HCT116 (cell line): ENCODE data around the gene CCDC82. TPM values are rescaled to one million over a fixed set of nuclear protein-coding genes. Genes with fewer than 3 reads are reported as not detected.

Experiments used
- ATAC-seq: fragments of 200-7000 bp; cut with Tn5 transposase; 2 replicates; pipeline ENCODE4 v1.9.1; 2020; ENCODE audit warnings: mild to moderate bottlenecking, moderate library complexity
- BruUV-seq: library from RNA; stranded (reverse); fragments of 400-500 nt; replicated peaks from 2 replicates; lab custom pipeline; 2021; lab: Mats Ljungman, UMichigan
- CTCF ChIA-PET: fragments of 300-600 bp; sonication (Branson Sonifier 250); formaldehyde crosslinking; loops from one replicate; lab custom pipeline; 2021; ENCODE audit warnings: antibody characterized with exemption; lab: Charles Lee
- POLR2A ChIA-PET: fragments of 300-600, 350-600 bp; sonication (Branson Sonifier 250); formaldehyde crosslinking; loops from one replicate; lab custom pipeline; 2021; ENCODE audit warnings: antibody characterized with exemption; lab: Charles Lee
- RAD21 ChIA-PET, 2 experiments: fragments of 300-600 bp; sonication (Branson Sonifier 250); formaldehyde crosslinking; loops; one replicate each; lab custom pipeline; 2023; ENCODE audit warnings: low total read pairs in 2 of 2; ENCODE audit not compliant: uncharacterized antibody in 2 of 2, unreplicated experiment in 2 of 2, low non-redundant PET in 1 of 2; lab: Charles Lee
- DNase-seq: peaks from one replicate; pipeline ENCODE4 v3.0.0-alpha.2; 2010; ENCODE audit warnings: low read depth, low spot score
- H2AFZ ChIP-seq: fragments of 200-600 bp; shearing (Covaris generic), sonication (generic); 2 replicates; pipeline ENCODE4 v1.6.1; 2017; ENCODE audit warnings: low read depth, mixed run types, mixed read lengths, antibody characterized with exemption, low read length; ENCODE audit not compliant: poor library complexity, severe bottlenecking
- H3K27ac ChIP-seq: 2 replicates; pipeline ENCODE4 v1.5.1; 2012; ENCODE audit warnings: low read depth, low read length
- H3K27me3 ChIP-seq: fragments of 200-600 bp; sonication (generic); 2 replicates; pipeline ENCODE4 v1.6.1; 2016; ENCODE audit warnings: mixed run types, low read length, mixed read lengths; ENCODE audit not compliant: insufficient read depth
- H3K36me3 ChIP-seq, 2 experiments: fragments of 200-500 bp in 1 of 2; fragments of 200-600 bp in 1 of 2; sonication (Bioruptor generic) in 1 of 2; sonication (generic) in 1 of 2; 2 replicates each; pipeline versions ENCODE4 v1.5.1 to v1.6.1; 2014 to 2016; ENCODE audit warnings: low read length in 2 of 2, inconsistent platforms in 1 of 2, mixed read lengths in 1 of 2, mixed run types in 1 of 2; ENCODE audit not compliant: insufficient read depth in 2 of 2, control insufficient read depth in 1 of 2
- H3K4me1 ChIP-seq, 2 experiments: fragments of 200-600 bp in 1 of 2; sonication (generic) in 1 of 2; 2 replicates each; pipeline versions ENCODE4 v1.5.1 to v1.6.1; 2012 to 2017; ENCODE audit warnings: low read length in 2 of 2, inconsistent platforms in 1 of 2, mild to moderate bottlenecking in 1 of 2, mixed read lengths in 1 of 2, mixed run types in 1 of 2, moderate library complexity in 1 of 2; ENCODE audit not compliant: insufficient read depth in 2 of 2, control insufficient read depth in 1 of 2
- H3K4me2 ChIP-seq: fragments of 200-600 bp; sonication (generic); 2 replicates; pipeline ENCODE4 v1.6.1; 2017; ENCODE audit warnings: mixed run types, low read length, mixed read lengths
- H3K4me3 ChIP-seq, 2 experiments: fragments of 200-600 bp in 1 of 2; sonication (generic) in 1 of 2; replicated peaks in 1 of 2; 2 replicates each; pipeline ENCODE4 v1.5.1; 2011 to 2016; ENCODE audit warnings: low read length in 2 of 2, control low read depth in 1 of 2, low read depth in 1 of 2, mild to moderate bottlenecking in 1 of 2, mixed read lengths in 1 of 2, mixed run types in 1 of 2
- H3K79me2 ChIP-seq: fragments of 200-600 bp; sonication (generic); 2 replicates; pipeline ENCODE4 v1.6.1; 2017; ENCODE audit warnings: mild to moderate bottlenecking, mixed run types, low read length, moderate library complexity, mixed read lengths; ENCODE audit not compliant: insufficient read depth
- H3K9ac ChIP-seq: fragments of 200-600 bp; sonication (generic); 2 replicates; pipeline ENCODE4 v1.6.1; 2016; ENCODE audit warnings: low read length, mixed read lengths
- H3K9me2 ChIP-seq: fragments of 200-600 bp; sonication (generic), shearing (Covaris generic); 2 replicates; pipeline ENCODE4 v1.6.1; 2017; ENCODE audit warnings: mixed run types, mild to moderate bottlenecking, moderate library complexity; ENCODE audit not compliant: insufficient read depth
- H3K9me3 ChIP-seq, 2 experiments: fragments of 200-500 bp in 1 of 2; fragments of 200-600 bp in 1 of 2; sonication (Bioruptor generic) in 1 of 2; sonication (generic) in 1 of 2; 2 replicates each; pipeline ENCODE4 v1.6.1; 2014 to 2017; ENCODE audit warnings: low read length in 2 of 2, mixed read lengths in 2 of 2, inconsistent platforms in 1 of 2, low read depth in 1 of 2, mild to moderate bottlenecking in 1 of 2, mixed run types in 1 of 2, moderate library complexity in 1 of 2; ENCODE audit not compliant: control insufficient read depth in 1 of 2, insufficient read depth in 1 of 2
- H4K20me1 ChIP-seq: fragments of 200-600 bp; sonication (generic), shearing (Covaris generic); 2 replicates; pipeline ENCODE4 v1.6.1; 2017; ENCODE audit warnings: mixed run types, mild to moderate bottlenecking, moderate library complexity; ENCODE audit not compliant: insufficient read depth
- EGR1 ChIP-seq: IDR thresholded peaks from 2 replicates; pipeline ENCODE4 v1.6.1; 2012; ENCODE audit warnings: low read depth
- ELF1 ChIP-seq: IDR thresholded peaks from 2 replicates; pipeline ENCODE4 v1.6.1; 2012; ENCODE audit warnings: low read depth, borderline replicate concordance
- FOSL1 ChIP-seq: IDR thresholded peaks from 2 replicates; pipeline ENCODE4 v1.6.1; 2012; ENCODE audit warnings: low read depth
- JUND ChIP-seq: IDR thresholded peaks from 2 replicates; pipeline ENCODE4 v1.6.1; 2012
- POLR2AphosphoS5 ChIP-seq: IDR thresholded peaks from 2 replicates; pipeline ENCODE4 v1.6.1; 2011; ENCODE audit warnings: mild to moderate bottlenecking, low read depth, low read length, moderate library complexity
- RAD21 ChIP-seq: IDR thresholded peaks from 2 replicates; pipeline ENCODE4 v1.6.1; 2012; ENCODE audit warnings: low read depth, mild to moderate bottlenecking
- SP1 ChIP-seq: IDR thresholded peaks from 2 replicates; pipeline ENCODE4 v1.6.1; 2012; ENCODE audit warnings: low read depth
- SRF ChIP-seq: IDR thresholded peaks from 2 replicates; pipeline ENCODE4 v1.6.1; 2012; ENCODE audit warnings: low read depth
- intact Hi-C: fragments of 100-400 bp; cut with micrococcal nuclease; formaldehyde crosslinking; loops from 2 replicates; pipeline ENCODE4 v1.10.0; 2022
- total RNA-seq: library from RNA; stranded (reverse); gene quantifications from one replicate; pipeline ENCODE4 v1.2.1, GENCODE V29; 2021; ENCODE audit not compliant: unreplicated experiment
- TF ChIP-seq, protein P1 (sequence below): IDR thresholded peaks from 2 replicates; pipeline ENCODE4 v1.6.1; 2012; ENCODE audit warnings: low read depth
- TF ChIP-seq, protein P2 (sequence below), 3 experiments: fragments of 200-600 bp in 1 of 3; sonication (generic) in 1 of 3; IDR thresholded peaks in 2 of 3; conservative IDR thresholded peaks in 1 of 3; 2 replicates each; pipeline ENCODE4 v1.5.1; 2012 to 2017; ENCODE audit warnings: low read depth in 2 of 3, low read length in 2 of 3, antibody characterized with exemption in 1 of 3, borderline replicate concordance in 1 of 3, control low read depth in 1 of 3, mild to moderate bottlenecking in 1 of 3, mixed read lengths in 1 of 3, mixed run types in 1 of 3, moderate library complexity in 1 of 3; ENCODE audit not compliant: insufficient read depth in 1 of 3

Gene CCDC82
- total RNA-seq, 1 experiment from 2014 or later = 11.2 TPM

DNA sequence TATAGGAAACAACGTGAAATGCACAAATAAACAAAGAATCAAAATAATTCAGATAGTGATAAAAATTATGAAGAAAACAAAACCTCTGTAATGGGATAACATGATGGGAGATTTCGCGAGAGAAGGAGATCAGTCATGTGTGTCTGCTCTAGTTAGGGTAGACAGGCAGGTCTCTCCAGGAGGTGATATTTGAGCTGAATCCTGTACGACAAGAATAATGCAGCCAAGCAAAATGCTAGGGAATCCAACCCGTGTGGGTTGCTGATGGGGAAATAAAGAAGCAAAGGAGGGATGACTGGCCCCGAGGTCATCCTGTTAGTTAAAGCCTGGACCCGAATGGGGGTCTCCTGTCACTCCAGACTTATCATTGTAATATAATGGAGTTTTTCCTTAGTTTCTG lies 62.8 kb downstream of the CCDC82 start (continued):
- TF ChIP-seq, protein P1, sequence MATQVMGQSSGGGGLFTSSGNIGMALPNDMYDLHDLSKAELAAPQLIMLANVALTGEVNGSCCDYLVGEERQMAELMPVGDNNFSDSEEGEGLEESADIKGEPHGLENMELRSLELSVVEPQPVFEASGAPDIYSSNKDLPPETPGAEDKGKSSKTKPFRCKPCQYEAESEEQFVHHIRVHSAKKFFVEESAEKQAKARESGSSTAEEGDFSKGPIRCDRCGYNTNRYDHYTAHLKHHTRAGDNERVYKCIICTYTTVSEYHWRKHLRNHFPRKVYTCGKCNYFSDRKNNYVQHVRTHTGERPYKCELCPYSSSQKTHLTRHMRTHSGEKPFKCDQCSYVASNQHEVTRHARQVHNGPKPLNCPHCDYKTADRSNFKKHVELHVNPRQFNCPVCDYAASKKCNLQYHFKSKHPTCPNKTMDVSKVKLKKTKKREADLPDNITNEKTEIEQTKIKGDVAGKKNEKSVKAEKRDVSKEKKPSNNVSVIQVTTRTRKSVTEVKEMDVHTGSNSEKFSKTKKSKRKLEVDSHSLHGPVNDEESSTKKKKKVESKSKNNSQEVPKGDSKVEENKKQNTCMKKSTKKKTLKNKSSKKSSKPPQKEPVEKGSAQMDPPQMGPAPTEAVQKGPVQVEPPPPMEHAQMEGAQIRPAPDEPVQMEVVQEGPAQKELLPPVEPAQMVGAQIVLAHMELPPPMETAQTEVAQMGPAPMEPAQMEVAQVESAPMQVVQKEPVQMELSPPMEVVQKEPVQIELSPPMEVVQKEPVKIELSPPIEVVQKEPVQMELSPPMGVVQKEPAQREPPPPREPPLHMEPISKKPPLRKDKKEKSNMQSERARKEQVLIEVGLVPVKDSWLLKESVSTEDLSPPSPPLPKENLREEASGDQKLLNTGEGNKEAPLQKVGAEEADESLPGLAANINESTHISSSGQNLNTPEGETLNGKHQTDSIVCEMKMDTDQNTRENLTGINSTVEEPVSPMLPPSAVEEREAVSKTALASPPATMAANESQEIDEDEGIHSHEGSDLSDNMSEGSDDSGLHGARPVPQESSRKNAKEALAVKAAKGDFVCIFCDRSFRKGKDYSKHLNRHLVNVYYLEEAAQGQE = no peak

DNA sequence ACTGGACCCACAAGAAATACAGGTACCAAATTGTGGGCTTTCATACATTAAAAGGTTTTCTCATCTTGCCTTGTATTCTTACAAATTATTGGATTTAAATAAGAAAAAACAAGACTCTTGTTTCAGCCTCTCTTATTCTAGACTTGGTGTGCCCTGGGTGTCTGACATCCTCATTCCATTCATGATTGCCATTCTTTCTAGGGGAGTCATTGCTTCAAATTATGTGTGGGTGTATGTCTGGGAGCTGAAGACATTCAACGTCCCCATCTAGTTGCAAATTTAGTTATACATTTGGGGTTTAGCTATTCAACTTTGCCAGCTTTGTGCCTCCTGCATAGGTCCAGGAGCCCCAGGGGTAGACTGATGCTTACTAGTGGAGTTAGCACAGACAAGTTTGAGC lies 64.8 kb downstream of the CCDC82 start:
- H3K27me3 ChIP-seq = no peaks in the 10 kb centered on the region
- no peaks in the 10 kb centered on the region for H3K36me3 ChIP-seq
- H3K9me3 ChIP-seq = no peaks in the 10 kb centered on the region
- H3K4me3 ChIP-seq = peak overlapping the region in 1 of 2 experiments; percentile 29; a peak in 2 of 4 replicates
- CTCF ChIA-PET = interaction anchor here (1.2 kb wide), 1 partner anchor 18 kb away, joined by 6 read pairs; the partner anchor contains the start of gene MAML2
- peak overlapping the region; percentile 77 for H3K4me2 ChIP-seq
- TF ChIP-seq SRF = no peak
- peak; percentile 71 for TF ChIP-seq FOSL1
- TF ChIP-seq POLR2AphosphoS5 = no peak
- TF ChIP-seq EGR1 = peak; percentile 95
- TF ChIP-seq JUND = peak; percentile 75
- TF ChIP-seq, protein P2, sequence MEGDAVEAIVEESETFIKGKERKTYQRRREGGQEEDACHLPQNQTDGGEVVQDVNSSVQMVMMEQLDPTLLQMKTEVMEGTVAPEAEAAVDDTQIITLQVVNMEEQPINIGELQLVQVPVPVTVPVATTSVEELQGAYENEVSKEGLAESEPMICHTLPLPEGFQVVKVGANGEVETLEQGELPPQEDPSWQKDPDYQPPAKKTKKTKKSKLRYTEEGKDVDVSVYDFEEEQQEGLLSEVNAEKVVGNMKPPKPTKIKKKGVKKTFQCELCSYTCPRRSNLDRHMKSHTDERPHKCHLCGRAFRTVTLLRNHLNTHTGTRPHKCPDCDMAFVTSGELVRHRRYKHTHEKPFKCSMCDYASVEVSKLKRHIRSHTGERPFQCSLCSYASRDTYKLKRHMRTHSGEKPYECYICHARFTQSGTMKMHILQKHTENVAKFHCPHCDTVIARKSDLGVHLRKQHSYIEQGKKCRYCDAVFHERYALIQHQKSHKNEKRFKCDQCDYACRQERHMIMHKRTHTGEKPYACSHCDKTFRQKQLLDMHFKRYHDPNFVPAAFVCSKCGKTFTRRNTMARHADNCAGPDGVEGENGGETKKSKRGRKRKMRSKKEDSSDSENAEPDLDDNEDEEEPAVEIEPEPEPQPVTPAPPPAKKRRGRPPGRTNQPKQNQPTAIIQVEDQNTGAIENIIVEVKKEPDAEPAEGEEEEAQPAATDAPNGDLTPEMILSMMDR (IDR thresholded peaks at IDR 0.05 in 2 of 3, conservative IDR thresholded peaks at IDR 0.05 in 1 of 3; ENCODE audit: borderline replicate concordance in 1 of 3, insufficient read depth in 1 of 3, low read depth in 2 of 3, low read length in 2 of 3) = no peak
- peak; percentile 20; the same call in 1 of the 2 replicates for TF ChIP-seq RAD21
- TF ChIP-seq, protein P1 = no peak
- TF ChIP-seq ELF1 = peak; percentile 37
- TF ChIP-seq SP1 = peak; percentile 51; the same call in 1 of the 2 replicates
- H3K9me2 ChIP-seq = no peaks in the 10 kb centered on the region
- RAD21 ChIA-PET = no interaction called here
- no peaks in the 10 kb centered on the region for H3K79me2 ChIP-seq
- H3K4me1 ChIP-seq = peaks cover 20 to 49% of the 10 kb centered on the region in 2 experiments
- intact Hi-C loops = no loop called here
- POLR2A ChIA-PET = no interaction called here
- H3K9ac ChIP-seq = peak overlapping the region; percentile 16; the same call in 1 of the 2 replicates
- ATAC-seq (peak; percentile 90), DNase-seq (peak; percentile 16)
- peak overlapping the region; percentile 52 for H2AFZ ChIP-seq
- BruUV-seq = no TSS peak
- peak overlapping the region; percentile 19; the same call in 1 of the 2 replicates for H3K27ac ChIP-seq
- no peaks in the 10 kb centered on the region for H4K20me1 ChIP-seq
